H4 (cell line): ENCODE results near the gene HOXA1. TPM values are rescaled to one million over a fixed set of nuclear protein-coding genes. Genes with fewer than 3 reads are reported as not detected.

Experiments used
- DNase-seq: peaks from one replicate; pipeline ENCODE4 v3.0.0-alpha.2; 2015; ENCODE audit warnings: low spot score
- total RNA-seq: library from RNA; depleted of rRNA; stranded (reverse); fragments of >200 nt; shearing (Covaris generic); gene quantifications from 2 replicates; pipeline ENCODE4 v1.2.3, GENCODE V29; 2014

Gene HOXA1
- total RNA-seq, 1 experiment from 2014 or later, result 3.0 TPM

DNA sequence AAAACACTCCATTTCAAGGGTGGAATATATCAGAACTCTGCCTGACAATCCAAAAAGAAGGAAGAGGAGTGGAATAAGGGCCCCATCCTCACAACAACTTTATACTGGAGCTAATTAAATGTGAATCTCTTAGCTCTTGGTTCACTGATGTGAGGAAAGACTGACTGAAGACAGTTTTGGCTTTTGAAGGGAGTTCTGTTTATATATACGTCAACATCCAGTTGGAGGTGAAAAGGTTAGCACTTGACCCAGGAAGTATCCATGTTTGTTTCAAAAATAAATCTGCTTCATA lies 3.0 kb downstream of the HOXA1 start:
- no peak for DNase-seq

DNA sequence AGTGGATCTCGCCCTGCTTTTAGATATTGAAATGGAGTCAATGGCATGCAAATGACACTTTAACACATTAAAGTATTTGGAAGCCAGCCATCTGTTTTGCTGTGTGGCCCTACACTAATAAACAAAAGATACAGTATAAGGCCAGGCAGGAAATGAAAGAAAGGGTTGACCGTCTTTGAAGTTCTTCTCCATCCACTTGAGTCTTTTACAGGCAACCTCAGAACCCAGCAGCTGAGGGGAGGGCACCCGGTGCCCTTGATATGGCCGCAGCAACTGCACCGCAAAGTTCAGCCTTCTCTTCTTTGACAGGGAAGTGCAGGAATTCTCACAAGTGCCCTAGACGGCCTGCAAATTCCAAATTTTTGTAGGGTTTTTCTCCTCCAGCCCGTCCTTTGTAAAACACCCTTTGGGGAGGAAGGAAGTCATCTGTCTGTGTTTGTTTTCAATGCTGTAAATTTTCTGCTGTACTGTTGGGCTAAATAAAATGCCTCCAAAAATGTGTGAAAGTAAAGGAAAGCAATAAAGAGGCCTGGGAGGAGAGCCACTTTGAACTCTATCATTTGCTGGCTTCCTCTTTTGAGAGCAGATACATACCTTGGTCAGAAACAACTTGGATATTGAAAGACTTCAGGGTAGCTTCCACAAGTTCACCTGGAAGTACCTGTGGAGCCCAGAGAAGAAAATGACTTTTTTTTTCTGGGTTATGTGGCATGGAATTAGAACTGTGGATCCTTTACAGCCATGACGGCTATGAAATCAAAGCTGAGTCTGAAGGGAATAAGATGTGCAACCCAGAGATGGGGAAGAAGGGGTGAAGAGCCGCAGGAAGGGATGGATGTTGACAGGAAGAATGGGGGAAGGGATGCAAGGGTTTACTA lies 3.6 kb downstream of the HOXA1 start:
- DNase-seq, result peak; percentile 53

DNA sequence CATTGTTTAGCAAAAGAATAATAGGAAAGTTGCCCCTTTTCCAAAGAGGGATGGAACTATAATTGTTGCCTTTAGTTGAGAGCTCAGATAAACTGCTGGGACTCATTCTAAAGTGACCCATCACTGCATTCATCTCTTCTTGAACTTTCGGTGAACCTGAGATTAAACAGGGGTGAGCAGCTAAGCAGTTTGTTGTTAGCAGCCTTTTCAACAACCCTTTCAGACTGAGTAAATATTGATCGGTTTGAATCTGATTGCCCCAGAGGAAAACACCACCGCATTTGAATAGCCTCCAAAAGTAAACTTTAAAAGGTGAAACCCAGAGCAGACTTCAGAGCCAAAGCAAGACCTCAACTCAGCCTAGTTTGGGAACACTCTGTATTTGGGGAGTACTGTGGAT lies 4.7 kb downstream of the HOXA1 start:
- no peak for DNase-seq

GRCh38 chr7:27088002-27088922 lies 7.5 kb downstream of the HOXA1 start:
- DNase-seq, result no peak

DNA sequence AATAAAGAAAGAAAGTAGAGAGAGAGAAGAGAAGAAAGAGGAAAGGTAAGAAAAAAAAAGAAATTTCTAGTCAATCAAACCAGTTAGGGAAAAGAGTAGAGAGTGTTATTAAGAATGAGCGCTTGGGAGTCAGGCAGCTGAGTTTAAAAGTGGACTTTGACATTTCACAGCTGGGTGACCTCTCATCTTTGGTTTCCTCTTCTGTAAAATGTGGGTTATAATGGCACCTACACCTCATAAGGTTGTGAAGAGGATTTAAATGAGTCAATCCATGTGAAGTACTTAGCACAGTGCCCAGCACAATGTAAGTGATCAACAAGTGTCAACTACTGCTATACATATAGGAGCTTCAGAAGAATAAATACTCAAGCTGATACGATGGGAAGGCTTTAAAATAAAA lies 12.2 kb downstream of the HOXA1 start:
- DNase-seq, result no peak

GRCh38 chr7:27082171-27082570 lies 13.6 kb downstream of the HOXA1 start:
- no peak for DNase-seq

DNA sequence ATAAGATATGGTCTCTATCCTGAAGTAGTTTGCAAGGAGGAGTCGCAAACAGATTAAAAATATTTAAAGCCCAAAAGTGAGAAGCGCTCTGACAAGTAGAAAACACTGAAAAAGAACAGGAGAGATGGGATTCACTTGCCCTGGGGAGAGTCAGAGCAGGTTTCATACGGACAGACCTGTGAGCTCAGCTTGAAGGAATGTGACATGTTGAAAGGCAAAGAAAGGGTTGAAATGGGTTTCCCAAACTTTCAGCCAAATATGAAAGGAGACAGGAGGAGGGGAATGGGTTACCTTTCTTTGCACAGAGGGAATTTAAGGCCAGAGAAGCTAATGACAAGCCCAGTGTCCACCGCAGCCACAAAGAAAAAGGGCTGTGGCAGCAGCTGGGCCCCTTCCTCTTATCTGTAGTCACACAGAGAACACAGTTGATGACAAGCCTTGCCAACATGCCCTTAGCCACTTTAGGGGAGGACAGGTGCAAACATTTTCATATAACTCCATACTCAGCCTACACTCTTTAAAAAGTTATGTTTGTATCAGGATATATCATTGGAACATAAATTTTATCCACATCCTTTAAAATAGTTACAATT lies 14.9 kb downstream of the HOXA1 start:
- no peak for DNase-seq

DNA sequence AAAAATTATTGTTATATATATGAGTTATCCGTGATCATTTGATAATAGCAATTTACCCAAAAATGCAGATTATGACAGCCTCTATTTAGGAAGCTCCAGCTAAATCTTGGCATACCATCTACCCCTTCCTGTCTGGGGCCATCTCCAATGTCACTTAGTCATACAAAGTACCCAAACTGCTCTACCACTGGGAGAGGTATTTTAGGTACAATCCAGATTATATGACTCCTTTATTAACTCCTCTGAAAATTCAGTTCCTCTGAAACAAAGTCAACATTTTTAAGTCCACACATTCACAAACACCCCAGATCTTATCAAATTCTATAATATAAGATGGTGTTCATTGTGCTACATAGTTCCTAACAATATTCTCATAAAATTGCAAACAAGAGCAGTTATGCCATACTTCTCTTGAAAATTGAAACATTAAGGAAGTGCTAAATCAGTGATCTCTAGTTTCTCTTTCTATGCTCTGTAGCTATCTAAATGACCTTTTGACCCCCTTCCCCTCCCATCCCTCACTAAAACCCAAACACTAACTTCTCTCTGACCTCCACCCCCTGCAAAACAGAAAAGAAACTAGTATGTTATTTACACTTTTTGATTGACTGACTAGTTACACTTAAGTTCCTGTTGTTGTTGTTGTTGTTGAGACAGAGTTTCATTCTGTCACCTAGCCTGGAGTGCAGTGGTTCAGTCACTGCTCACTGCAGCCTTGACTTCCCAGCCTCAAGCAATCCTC lies 16.4 kb downstream of the HOXA1 start:
- no peak for DNase-seq

DNA sequence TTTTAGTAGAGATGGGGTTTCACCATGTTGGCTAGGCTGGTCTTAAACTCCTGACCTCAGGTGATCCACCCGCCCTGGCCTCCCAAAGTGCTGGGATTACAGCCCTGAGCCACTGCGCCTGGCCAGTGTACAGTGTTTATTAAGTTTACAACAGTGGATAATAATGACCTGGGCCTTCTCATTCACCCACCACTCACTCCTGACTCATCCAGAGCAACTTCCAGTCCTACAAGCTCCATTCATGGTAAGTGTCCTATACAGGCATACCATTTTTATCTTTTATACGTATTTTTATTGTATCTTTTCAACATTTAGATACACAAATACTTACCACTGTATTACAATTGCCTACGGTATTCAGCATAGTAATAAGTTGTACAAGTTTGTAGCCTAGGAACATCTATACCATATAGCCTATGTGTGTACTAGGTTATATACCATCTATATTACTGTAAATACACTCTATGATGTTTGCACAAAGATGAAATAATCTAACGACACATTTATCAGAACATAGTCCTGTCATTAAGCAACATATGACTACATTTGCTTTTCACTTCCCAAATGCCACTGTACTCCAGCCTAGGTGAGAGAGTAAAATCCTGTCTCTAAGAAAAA lies 17.1 kb downstream of the HOXA1 start:
- DNase-seq, result no peak

DNA sequence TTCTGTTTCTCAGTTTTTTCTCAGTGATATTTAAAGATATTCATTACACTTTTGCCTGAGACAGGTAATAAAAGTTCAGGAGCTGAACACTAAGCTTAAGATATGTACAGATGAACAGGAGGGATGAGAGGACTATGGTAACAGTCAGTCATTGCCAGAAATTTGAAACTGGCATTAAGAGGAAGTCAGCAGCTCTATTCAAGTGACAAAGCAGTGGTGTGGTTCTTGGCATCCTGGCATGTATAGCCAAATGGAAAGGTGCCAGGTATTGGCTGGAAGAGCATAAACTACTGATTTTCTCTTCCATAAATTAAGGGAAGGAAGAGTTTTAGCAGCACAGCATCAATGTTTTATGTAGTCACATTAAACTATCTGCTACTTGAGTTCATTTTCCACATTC lies 22.7 kb downstream of the HOXA1 start:
- peak; percentile 68 for DNase-seq

DNA sequence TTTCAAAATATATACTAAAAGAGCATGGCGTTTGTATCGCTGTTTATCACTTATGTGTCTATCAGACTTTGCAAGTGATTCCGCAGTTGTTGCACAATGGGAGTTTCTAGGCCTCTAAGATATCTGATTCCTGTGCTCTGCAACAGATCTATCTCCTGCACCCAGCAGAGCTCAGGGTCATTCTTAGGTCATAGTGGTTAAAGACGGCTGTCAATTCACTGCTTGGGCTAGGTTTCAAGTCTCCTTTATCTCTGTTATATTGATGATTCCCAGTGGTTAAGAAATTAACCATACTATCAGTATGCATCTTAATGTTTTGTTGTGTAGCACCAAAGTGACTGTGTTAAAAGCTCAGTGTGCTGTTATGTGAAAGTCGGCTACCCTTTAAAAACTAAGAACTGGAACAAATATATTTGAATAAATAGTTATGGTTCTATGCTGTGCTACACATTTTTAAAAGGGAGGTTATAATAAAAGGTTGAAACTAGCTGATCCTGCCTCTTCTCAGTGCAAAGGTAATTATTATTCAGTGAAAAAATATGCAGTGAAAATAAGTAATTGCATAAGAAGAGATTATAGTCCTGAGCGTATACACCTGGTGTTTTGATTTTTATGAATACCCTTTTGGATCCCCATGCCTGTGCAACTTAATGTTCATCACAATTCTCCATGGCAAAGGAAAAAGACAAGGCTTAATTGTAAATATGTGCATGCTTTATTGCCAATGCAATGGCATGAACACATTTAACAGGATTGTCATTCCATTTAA lies 24.0 kb downstream of the HOXA1 start:
- DNase-seq, result no peak

GRCh38 chr7:27068259-27068658 lies 27.5 kb downstream of the HOXA1 start:
- no peak for DNase-seq

DNA sequence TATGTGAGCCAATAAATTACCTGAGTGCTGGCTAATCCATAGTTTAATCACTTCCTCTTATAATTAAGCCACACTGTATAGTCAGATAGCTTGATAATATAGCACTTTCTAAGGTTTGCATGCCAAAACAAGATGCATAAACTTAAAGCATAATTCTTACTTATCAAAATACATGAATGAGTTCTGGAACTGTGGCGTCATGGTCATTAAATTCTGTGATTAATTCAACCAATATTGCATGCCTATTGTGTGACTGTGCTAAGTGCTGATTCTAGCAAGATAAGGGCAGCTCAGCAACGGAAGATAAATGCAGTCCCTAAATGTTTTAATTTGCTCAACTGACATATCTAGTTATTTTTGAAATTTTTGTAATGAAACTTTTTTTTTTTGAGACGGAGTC lies 29.7 kb downstream of the HOXA1 start:
- peak; percentile 60 for DNase-seq

DNA sequence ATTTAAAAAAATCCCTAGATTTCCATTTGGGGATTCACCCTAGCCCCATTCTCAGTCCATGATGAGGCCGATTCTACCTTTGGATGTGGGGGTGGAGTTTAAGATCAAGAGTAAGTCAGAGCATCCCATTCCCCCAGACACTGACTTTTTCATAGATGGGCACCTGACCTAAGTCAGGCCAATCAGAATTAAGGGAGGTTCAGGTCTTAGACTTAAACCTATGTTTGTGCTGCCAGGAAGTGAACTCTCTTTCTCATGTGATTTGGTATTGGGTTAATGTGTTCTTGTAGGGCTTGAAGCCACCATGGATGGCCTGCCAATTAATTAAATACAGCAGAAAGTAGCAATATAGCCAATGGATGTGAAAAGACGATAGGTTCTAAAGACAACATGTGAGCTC lies 30.1 kb downstream of the HOXA1 start:
- no peak for DNase-seq

- DNase-seq, result no peak
Measured at GRCh38 chr7:27064661-27065060, 31.1 kb downstream of the HOXA1 start.

DNA sequence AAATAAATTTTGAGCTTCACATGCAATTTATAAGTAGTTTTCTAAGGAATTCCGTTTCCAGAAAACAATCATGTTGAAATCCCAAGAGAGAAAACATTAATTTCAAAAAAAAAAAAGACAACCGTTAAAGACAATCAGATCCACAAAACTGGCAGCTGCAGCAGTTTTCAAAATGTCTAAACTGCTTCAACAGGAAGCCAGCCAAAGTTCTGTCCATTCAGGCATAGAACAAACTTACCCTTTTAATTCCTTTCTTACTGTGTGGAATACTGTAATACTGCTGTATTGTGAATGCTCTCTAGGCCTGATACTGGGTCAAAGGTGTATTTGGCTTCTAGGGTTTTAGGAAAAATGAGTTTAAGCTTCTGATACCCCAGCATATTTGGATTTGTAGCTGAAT lies 31.6 kb downstream of the HOXA1 start:
- DNase-seq, result no peak

- no peak for DNase-seq
Measured at GRCh38 chr7:27062946-27063345, 32.9 kb downstream of the HOXA1 start.

- DNase-seq, result no peak
Measured at GRCh38 chr7:27053153-27053552, 42.6 kb downstream of the HOXA1 start.

DNA sequence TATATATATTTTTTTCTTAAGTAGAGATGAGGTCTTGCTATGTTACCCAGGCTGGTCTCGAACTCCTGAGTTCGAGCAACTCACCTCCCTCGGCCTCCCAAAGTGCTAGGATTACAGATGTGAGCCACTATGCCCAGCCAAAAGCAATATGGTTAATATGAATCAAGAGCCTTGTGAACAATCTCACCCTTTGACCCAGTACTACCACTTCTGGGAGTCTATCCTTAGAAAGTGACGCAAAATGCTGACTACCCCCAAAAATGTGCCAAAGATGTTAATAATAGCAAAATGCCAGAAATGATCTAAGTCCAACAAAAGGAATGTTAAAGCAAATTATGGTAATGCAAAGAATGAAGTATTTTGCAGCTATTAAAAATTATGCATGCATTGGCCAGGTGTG lies 44.3 kb downstream of the HOXA1 start:
- no peak for DNase-seq

- no peak for DNase-seq
Measured at GRCh38 chr7:27048438-27048837, 47.4 kb downstream of the HOXA1 start.
